AG04450 (cell line): Measurements from ENCODE around the gene RASA3. TPM values are rescaled to one million over a fixed set of nuclear protein-coding genes. Genes with fewer than 3 reads are reported as not detected.

ENCODE experiments used
- CTCF ChIA-PET: fragments of 300-600, 350-600 bp; formaldehyde crosslinking; extraction: SDS; loops from one replicate; lab custom pipeline; 2022; ENCODE audit warnings: antibody characterized with exemption, inconsistent platforms; lab: Charles Lee
- POLR2A ChIA-PET: fragments of 350-600 bp; formaldehyde crosslinking; extraction: SDS; loops from one replicate; lab custom pipeline; 2021; ENCODE audit warnings: antibody characterized with exemption, inconsistent platforms; lab: Yijun Ruan, JAX
- DNase-seq: peaks from one replicate; pipeline ENCODE4 v3.0.0-alpha.2; 2011; ENCODE audit warnings: low read depth, low spot score
- H3K27ac ChIP-seq: one replicate; pipeline ENCODE4 v1.5.1; 2012; ENCODE audit warnings: low read depth, low read length, control low read depth
- H3K27me3 ChIP-seq: one replicate; pipeline ENCODE4 v1.6.0; 2012; ENCODE audit warnings: low read length; ENCODE audit not compliant: control insufficient read depth, insufficient read depth
- H3K4me3 ChIP-seq: 2 replicates; pipeline ENCODE4 v1.5.1; 2011; ENCODE audit warnings: mild to moderate bottlenecking, low read depth, low read length, control low read depth
- H3K9me3 ChIP-seq: 2 replicates; pipeline ENCODE4 v1.5.1; 2012; ENCODE audit warnings: low read length; ENCODE audit not compliant: control insufficient read depth, insufficient read depth
- polyA plus RNA-seq: library from polyadenylated mRNA; depleted of rRNA; stranded (reverse); fragments of >200 nt; gene quantifications from 2 replicates; pipeline ENCODE4 v1.2.3, GENCODE V29; 2011
- TF ChIP-seq, protein P1 (sequence below): IDR thresholded peaks from 2 replicates; pipeline ENCODE4 v1.5.1; 2011; ENCODE audit warnings: low read depth, low read length, control low read depth, inconsistent platforms

RASA3 gene
- polyA plus RNA-seq, 1 experiment: 25.2 TPM

DNA sequence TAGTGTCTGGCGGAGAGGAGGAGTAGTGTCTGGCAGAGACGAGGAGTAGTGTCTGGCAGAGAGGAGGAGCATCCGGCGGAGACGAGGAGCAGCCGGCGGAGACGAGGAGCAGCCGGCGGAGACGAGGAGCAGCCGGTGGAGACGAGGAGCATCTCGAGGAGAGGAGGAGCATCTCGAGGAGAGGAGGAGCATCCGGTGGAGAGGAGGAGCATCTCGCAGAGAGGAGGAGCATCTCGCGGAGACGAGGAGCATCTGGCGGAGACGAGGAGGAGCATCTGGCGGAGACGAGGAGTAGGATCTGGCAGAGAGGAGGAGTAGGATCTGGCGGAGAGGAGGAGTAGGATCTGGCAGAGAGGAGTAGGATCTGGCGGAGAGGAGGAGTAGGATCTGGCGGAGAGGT lies 176.7 kb downstream of the RASA3 start:
- TF ChIP-seq, protein P1, sequence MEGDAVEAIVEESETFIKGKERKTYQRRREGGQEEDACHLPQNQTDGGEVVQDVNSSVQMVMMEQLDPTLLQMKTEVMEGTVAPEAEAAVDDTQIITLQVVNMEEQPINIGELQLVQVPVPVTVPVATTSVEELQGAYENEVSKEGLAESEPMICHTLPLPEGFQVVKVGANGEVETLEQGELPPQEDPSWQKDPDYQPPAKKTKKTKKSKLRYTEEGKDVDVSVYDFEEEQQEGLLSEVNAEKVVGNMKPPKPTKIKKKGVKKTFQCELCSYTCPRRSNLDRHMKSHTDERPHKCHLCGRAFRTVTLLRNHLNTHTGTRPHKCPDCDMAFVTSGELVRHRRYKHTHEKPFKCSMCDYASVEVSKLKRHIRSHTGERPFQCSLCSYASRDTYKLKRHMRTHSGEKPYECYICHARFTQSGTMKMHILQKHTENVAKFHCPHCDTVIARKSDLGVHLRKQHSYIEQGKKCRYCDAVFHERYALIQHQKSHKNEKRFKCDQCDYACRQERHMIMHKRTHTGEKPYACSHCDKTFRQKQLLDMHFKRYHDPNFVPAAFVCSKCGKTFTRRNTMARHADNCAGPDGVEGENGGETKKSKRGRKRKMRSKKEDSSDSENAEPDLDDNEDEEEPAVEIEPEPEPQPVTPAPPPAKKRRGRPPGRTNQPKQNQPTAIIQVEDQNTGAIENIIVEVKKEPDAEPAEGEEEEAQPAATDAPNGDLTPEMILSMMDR: no peak

DNA sequence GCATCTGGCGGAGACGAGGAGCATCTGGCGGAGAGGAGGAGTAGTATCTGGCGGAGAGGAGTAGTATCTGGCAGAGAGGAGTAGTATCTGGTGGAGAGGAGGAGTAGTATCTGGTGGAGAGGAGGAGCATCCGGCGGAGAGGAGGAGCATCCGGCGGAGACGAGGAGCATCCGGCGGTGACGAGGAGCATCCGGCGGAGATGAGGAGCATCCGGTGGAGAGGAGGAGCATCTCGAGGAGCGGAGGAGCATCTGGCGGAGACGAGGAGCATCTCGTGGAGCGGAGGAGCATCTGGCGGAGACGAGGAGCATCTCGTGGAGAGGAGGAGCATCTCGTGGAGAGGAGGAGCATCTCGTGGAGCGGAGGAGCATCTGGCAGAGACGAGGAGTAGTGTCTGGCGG lies 177.2 kb downstream of the RASA3 start:
- Histone ChIP-seq H3K27ac (no peak overlapping the region), H3K27me3 (no peaks in the 10 kb centered on the region), H3K4me3 (no peak overlapping the region), H3K9me3 (peaks cover 43% of the 10 kb centered on the region)
- no peak for DNase-seq
- CTCF ChIA-PET: no interaction called here
- POLR2A ChIA-PET: no interaction called here
- TF ChIP-seq, protein P1: no peak

More for the DNA sequence above, 176.7 kb downstream of the RASA3 start:
- no peaks in the 10 kb centered on the region for H3K27me3 ChIP-seq
- peaks cover 48% of the 10 kb centered on the region for H3K9me3 ChIP-seq
- H3K27ac ChIP-seq: no peak overlapping the region
- H3K4me3 ChIP-seq: no peak overlapping the region
- DNase-seq: no peak
- ChIA-PET POLR2A (no interaction called here), CTCF (no interaction called here)

DNA sequence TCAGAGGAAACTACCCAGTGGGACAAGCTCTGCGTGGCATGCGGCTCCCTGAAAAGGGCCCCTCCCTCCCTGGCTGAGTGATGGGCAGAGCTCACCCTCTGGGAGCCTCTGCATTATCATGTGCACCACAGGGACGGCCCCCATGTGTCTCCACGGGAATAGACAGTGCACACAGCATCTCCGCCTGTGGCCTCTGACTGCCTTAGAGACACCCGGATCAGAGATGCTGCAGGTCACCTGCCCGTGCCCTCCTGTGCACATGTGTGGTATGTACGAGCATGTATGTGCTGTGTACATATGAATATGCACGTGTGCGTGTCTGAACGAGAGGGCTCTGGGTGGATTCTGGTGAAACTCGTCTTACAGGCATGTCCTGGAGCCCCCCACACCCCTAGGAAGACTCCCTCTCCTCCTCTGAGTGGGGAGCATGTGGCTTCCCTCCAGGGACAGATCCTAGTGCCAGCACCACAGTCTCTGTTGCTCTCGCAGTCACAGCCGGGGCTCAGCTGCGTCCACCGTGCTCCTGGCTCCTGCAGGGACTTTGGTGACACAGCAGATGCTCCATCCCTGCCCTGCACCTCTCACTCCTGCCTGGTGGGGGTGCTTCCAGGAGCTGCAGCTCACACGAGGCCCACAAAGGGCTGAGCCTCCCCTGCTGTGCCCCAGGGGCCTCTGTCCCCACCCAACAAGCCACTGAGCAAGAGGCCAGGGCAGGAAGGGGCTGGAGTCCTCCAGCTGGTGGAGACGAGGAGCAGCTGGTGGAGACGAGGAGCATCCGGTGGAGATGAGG lies 178.2 kb downstream of the RASA3 start:
- TF ChIP-seq, protein P1: peak; percentile 7; the same call in 1 of the 2 replicates
- no peak overlapping the region for H3K4me3 ChIP-seq
- H3K9me3 ChIP-seq: peaks cover 39% of the 10 kb centered on the region
- H3K27ac ChIP-seq: peak overlapping the region; percentile 11
- H3K27me3 ChIP-seq: no peaks in the 10 kb centered on the region
- ChIA-PET CTCF (no interaction called here), POLR2A (no interaction called here)
- no peak for DNase-seq

DNA sequence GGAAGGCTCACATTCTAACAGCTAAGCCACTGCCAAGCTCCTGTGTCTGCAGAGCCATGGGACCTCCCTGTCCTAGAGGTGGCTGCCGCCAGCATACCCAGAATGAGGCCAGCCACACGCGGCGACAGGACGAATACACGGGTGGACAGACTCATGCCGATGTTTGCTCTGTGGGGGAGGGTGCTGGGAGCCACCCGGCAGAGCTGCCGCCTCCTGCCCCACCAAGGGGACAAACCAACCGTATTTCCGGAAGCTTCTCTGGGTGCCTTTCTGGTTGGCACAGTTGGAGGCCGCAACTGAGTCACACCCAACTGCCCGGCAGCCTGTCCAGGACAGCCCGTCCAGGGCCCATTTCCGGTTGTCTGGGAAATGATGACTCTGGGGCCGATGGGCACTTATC lies 178.9 kb downstream of the RASA3 start:
- Histone ChIP-seq H3K27me3 (no peaks in the 10 kb centered on the region), H3K4me3 (no peak overlapping the region), H3K9me3 (peaks cover 33% of the 10 kb centered on the region), H3K27ac (peak overlapping the region; percentile 11)
- POLR2A ChIA-PET: no interaction called here
- CTCF ChIA-PET: no interaction called here
- no peak for DNase-seq
- TF ChIP-seq, protein P1: no peak

DNA sequence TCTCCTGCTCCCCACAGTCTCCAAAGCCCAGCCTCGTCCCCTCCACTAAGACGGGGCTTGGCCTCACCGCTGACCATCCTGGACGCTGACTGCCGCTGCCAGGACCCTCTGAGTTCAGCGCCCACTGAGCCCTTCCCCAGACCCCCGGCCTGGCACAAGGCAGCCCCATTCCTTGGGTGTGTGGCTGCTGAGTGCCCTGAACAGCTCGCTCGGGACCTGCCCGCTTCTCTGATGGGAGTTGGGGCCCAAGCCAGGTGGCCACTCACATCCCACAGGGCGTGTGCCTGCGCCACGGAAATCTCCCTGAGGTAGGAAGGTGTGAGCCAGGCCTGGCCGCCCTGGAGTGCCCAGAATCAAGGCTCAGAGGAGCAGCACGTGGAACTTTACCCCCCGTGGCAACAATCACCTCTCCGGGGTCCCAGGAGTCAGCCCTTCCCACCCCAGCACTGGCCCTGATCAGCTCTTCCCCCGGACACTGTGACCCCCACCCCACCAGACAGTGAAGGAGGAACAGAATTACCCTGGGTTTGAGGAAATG lies 179.4 kb downstream of the RASA3 start:
- Histone ChIP-seq H3K27ac (no peak overlapping the region), H3K4me3 (no peak overlapping the region), H3K27me3 (no peaks in the 10 kb centered on the region), H3K9me3 (peaks cover 28% of the 10 kb centered on the region)
- ChIA-PET CTCF (no interaction called here), POLR2A (no interaction called here)
- TF ChIP-seq, protein P1: no peak
- no peak for DNase-seq
